ENCODE results near the gene ARMC2. TPM values are rescaled to one million over a fixed set of nuclear protein-coding genes. Genes with fewer than 3 reads are reported as not detected.
A peak's percentile ranks its signal among the peaks of the same experiment; 100 is the strongest.

The ARMC2 gene
- total RNA-seq, 1 experiment from 2014 or later = 1.2 TPM

DNA sequence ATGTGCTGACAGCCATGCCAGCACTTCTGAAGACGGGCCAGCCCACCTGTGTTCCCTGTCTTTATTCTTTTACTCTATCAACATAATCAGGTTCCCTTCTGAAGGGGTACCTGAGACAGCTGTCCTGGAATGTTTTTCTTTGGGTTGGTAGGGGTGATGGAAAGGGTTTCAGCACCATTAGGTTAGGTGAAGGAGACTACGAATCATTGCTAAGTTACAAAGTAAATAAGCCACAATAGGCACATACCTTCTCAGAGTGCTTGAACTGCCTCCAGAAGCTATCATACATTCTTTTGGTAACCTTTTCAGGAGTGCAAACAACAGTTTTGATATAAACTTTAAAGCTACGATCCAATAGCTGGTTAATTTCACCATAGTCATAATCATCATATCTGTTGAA is 140.1 kb downstream of the ARMC2 start:
- no peak for DNase-seq (ENCODE audit: low spot score)

DNA sequence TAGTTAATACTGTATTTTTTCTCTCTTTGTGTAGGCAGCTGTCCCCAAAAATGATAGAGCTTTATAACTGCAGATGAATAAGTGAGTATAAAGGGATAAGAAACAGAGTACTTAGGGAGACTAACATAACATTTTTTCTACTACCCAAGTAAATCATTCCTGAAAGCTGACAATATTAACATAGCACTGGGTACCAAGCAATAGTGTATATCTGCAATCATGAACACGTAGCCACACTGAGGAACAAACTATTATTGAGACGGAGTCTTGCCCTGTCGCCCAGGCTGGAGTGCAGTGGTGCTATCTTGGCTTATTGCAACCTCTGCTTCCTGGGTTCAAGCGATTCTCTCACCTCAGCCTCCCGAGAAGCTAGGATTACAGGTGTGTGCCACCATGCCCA is 140.5 kb downstream of the ARMC2 start:
- DNase-seq (ENCODE audit: low spot score) = no peak

DNA sequence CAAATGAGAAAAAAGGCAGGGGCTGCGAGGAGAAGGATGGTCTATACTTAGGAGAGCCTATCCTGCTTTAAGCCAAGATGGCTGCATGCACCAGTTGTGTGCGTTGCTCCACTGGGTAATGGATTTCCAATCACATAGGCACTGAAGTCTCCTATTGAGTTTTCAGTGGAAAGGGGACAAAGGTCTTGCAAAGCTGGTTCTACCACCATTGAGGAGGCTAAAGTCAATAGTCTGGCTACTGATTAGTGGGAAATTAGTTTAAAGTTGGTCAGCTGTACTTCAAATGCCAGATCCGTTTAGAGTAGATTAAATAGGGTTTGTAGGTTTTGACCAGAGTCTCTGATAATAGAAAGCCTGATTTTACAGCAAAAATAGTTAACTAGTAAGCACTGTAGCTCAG is 141.5 kb downstream of the ARMC2 start:
- DNase-seq (ENCODE audit: low spot score) = no peak

DNA sequence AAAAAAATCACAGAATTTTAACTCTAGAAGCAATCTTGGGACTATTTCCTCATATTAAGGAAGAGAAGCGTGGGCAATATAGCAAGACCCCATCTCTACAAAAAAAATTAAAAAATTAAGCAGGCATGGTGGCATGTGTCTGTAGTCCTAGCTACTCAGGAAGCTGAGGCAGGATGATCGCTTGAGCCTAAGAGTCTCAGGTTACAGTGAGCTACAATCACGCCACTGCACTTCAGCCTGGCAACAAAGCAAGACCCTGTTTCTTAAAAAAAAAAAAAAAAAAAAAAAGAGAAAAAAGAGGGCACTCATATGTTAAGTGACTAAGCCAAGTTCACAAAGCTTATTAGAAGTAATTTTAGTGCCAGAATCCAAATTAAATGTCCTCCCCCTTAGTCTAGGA is 145.7 kb downstream of the ARMC2 start:
- no peak for DNase-seq (ENCODE audit: low spot score)

DNA sequence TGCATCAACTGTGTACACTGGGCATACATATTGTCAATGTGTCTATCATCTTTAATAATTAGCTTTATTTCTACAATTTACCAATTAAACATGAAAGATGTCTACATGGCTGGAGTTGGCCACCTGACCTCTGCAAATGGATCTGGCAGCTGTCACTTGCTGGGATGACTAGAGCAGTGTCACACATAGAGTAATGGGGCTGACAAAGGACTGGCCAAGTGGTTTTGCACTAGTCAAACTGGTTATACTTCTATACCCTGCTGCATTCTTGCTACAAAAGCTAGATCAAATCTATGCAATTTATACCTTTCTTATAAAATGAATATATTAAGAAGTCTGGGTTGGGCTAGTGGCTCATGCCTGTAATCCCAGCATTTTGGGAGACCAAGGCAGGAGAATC is 147.1 kb downstream of the ARMC2 start:
- no peak for DNase-seq (ENCODE audit: low spot score)

DNA sequence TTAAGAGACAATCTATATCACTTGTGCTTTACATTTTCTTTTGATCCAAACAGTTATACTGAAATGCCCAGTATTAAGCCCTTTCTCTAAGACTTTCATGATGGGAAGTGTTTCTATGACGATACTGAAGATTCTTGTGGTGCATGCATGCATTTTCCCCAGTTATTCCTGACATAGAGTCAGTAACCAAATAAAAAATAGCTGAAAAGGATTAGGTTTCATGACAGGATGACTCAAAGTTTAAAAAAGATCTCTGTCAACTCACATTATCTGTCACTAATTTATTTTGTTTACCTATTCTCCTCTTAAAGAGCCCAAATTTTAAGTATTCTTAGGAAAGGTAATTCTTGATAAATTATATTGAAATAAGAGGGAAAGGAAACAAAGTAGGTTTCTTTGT is 148.0 kb downstream of the ARMC2 start:
- no peak for DNase-seq (ENCODE audit: low spot score)

DNA sequence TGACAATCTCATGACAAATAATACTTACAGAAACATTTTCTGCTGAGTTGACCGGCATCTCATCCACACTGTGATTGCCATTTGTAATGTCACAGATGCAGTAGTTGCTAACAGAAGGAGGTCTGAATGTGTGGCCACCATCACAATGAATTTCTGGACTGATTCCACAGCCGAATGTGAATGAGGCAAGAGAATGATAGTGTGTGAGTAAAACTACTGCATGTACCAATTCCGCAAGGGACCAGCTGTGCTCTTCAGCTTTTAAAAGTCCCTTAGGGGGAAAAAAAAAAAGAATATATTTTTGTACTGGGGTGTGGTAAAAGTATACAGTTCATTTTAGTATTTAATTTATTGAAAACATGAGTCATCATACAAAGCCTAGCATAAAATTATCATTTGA is 150.3 kb downstream of the ARMC2 start:
- DNase-seq (ENCODE audit: low spot score) = no peak

DNA sequence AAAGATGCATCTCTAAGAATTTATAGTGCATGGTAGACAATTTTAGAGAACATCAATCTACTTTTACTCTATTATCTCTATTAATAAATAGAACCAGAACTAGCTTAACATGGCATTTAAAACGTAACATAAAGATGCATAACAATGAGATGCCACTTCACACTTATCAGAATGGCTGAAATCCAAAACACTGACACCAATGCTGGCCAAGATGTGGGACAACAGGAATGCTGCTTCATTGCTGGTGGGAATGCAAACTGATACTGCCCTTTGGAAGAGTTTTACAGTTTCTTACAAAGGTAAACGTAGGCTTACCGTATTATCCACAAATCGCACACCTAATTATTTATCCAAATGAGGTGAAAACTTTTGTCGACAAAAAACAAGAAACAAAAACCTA is 151.2 kb downstream of the ARMC2 start:
- no peak for DNase-seq (ENCODE audit: low spot score)

DNA sequence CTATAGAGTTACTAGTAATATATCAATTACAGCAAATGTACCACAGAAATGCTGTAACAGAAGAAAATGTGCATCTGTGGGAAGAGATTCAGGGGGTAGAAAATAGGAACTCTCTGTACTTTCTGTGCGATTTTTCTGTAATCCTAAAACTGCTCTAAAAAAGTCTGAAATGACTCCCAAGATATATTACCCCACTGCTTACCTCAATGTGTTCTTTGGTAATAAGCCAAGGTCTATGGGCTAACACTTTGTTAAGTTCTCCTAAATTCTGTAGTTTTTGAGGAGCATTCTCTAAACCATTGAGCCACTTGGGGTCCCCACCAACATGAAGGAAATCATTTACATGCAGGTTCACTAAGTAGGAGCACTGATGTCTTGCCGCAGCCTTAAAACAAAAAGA is 152.1 kb downstream of the ARMC2 start:
- no peak for DNase-seq (ENCODE audit: low spot score)

DNA sequence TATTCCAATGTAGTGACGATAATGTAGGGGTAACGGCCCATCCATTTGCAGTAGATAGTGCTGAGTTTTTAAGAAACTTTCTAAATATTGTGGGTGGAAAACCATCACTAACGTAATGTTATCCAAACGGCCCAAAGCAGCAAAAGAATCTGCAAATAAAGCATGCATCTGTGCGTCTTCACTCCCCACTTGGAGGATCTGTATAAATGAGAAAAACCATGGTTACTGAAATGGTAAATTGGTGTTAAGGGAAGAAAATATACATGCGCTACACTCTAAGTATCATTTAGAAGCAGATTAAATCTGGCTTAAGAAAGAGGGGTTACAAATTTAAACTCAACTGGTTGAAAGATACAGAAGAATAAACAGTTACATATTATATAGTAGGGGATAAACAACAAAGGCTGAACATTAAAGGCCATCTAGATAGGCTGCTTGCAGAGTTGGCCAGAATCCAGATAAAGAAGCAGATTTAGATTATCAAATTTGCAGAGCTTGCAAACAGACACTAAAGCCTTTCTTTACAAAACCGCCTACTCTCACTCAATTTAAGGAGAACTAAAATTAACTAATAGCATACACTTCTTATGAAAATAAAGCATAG is 153.2 kb downstream of the ARMC2 start:
- DNase-seq (ENCODE audit: low spot score) = no peak

DNA sequence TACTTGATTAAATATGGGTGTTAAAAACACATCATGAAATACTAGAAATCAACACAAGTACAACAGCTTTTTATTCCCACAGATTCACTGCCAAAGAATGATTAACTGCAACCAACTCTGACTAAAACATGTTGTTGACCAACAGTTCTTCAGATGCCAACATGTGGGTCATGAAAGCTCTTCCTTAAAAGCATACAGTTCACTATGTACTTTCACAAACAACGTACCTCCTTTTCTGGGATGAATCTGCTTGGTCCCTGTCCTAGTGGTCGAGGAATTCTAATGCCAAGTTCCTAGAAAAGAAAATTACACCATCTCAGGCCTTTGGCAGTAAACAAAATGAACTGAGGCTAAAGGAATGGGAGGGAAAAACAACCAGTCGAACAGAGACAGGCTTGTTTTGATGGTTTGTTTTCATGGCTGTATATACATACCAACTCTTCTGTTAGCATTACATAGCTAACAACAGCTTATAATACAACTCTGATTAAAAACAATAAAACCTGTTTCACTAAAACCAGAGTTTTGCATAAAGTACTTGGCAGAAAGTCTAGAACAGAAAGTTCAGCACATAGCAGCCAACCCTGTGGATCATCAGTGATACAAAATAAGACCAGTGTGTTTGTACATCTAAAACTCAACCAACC is 154.0 kb downstream of the ARMC2 start:
- no peak for DNase-seq (ENCODE audit: low spot score)

DNA sequence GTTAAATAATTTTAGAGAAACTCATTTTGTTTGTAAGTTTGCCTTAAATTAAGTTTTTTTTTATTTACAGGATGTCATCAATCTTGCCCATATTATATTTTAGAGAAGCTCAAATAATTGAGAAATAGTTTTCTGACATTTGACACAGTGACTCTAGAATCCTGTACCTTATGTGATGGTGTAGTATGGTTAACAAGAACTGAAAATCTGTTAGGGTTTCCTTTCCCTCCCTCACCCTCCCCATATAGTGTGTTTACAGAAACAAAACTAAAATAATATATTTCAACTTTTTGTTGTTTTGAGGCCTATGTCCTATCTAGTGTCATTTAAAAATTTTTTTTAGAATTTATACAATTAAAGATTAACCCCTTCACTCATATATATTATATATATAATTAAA is 154.7 kb downstream of the ARMC2 start:
- no peak for DNase-seq (ENCODE audit: low spot score)

DNA sequence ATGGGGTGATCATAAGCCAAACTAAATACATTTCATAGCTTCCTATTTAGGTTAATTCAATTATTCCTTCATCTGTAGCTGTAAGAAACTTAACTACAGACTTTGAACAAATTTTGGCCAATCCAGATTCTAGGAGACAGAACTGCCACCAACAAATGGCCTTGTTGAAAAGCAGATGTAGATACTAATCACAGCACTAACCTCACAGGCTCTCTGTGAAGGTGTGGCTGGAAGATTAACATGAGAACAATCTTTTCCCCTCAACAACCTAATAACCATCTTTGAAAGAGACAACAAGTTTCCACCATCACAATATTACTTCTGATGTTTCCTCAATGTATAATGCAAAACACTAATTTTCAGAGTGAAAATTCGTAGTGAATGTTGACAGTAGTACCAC is 158.6 kb downstream of the ARMC2 start:
- no peak for DNase-seq (ENCODE audit: low spot score)

DNA sequence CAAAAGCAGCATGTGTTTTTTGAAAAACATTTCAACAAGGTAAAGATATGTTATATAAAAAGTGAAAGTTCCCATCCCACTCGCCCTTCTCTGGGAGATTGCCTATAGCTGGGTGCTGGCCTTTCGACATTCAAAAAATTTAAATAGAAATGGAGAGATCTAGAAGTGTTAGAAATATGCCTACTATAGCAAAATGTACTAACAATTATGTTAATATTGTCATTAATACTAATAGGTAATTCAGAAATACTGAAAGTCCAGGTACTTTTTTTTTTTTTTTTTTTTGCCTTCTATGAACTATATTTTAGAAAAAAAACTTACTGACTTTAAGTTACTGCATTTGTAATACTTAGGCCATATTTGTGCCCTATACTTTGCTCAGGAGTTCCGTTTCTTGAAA is 159.3 kb downstream of the ARMC2 start:
- no peak for DNase-seq (ENCODE audit: low spot score)

DNA sequence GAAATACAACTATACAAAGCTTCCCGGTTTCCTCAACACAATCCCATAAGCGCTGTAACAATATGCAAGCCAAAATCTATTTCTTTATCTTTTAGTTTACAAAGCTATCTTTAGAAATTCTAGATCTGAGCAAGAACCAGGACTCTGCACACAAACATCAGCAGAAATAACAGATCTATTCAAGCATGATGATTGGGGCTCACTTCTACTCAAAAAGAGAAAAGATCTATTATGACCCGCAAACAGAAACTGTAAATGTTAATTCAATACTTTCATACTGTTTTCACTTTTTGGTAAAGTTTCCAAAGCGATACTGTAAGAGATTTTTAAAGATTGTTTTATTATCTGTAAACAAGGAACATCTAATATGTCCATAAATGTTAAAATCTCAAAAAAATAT is 159.8 kb downstream of the ARMC2 start:
- DNase-seq (ENCODE audit: low spot score) = no peak

DNA sequence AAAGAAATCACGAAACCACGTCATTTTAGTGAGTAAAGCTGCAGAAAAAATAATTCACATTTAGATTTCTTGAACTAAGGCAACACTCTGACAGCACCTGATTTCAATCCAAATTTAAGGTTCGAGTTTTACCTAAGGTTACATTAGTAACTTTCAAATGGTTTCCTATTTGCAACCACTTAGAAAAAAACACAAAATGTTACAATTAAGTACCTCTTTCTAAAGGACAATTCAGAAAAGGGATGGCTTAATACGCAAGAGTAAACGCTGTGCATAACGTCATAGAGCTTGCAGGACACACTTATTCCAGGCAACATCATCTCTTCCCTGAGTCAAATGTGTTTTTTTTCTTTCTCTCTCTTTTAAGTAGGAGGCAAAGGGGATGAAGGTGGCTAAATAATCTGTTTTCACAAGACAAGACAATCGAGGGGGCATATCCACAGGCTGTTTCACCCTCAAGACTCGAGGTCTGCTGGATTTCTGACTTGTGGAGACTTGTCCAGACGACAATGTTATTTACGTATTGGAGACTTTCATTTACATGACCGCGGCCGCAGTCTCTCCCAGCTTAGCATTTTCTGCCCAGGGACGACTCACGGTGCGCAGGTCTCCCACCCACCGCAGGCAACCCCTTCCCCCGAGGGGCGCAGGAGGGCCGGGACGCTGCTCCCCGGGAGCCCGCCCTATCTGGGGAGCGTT is 160.5 kb downstream of the ARMC2 start:
- DNase-seq (ENCODE audit: low spot score) = peak; percentile 13

DNA sequence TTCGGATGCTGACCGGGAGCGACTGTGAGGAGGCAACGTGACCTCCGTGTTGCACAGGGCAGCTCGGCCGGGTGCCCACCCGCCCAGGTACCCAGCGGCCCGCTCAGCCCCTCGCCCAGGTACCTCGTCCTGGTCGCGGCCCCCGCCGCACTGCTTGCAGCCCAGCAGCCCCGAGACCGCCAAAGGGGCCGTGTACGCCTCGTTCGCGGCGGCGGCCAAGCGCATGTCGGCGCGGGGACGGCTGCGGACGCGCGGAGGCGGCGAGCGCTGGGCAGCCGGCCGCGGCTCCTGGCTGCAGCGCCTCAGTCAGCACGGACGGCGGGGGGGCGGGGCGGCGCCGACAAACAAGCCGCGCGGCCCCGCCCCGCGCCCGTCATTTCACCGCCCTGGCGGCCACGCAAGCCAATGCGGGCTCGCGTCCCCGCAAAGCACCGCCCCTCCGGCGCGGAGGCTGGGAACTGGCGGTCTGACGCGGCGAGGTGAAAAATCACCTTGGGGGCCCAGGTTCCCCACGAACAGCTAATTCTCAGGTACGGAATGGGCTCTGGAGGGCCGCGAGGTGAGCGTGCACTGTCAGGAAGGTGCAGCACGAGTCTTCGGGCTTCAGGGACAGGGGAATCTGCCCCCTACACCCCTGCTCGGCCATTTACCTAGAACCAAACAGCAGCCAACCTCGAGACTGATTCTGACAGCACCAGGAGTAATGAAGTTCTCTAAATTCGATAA is 161.2 kb downstream of the ARMC2 start:
- peak; percentile 57 for DNase-seq (ENCODE audit: low spot score)

DNA sequence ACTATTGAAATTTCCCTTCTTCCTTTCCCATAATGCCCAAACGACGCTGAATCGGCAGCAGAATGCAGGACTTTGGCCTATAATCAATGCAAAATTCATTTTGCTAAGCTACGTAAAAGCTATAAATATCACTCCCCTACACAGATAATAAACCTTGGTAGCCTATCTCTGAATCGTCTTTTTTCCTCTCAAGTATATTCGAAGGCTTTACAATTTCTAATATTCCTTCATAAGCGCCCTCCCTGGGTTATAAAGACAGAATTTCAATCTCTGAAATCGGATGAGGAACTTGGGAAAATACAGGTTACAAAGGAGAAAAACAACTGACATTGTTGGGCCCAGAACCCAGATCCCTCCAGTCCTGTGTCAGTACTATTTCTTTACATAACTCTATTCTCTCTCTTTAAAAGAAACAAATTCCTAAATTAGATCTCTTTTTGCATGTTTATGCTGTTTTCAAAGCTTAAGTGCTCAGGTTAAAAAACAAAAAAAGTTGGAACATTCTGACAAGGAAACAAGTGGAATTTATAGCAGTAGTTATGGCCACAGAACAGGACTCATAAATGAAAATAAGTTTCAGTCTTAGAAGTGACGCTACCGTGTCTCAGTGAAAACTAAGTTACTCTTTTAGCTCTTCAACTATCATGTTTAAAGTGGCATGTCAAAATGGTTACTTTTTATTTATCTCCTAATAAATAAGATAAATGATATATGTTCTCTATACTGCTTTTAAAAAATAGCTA is 161.9 kb downstream of the ARMC2 start:
- no peak for DNase-seq (ENCODE audit: low spot score)

DNA sequence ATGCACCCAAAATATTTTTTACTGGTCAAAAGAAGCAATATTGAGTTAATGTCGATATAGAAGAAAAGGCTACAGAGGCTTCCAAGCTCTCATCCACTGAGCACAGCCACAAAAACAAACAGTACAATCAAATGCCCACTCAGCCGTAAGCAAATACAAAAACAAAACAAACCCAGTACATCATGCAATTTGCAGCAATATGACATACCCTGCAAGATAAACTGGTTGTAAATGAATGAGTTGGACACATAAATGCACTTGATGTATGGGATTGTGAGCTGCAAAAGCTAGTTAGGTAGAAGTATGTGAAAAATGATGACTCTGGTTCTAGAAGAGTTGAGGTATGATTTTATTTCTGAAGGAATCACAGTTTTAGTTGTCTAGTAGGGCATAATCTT is 162.5 kb downstream of the ARMC2 start:
- no peak for DNase-seq (ENCODE audit: low spot score)

DNA sequence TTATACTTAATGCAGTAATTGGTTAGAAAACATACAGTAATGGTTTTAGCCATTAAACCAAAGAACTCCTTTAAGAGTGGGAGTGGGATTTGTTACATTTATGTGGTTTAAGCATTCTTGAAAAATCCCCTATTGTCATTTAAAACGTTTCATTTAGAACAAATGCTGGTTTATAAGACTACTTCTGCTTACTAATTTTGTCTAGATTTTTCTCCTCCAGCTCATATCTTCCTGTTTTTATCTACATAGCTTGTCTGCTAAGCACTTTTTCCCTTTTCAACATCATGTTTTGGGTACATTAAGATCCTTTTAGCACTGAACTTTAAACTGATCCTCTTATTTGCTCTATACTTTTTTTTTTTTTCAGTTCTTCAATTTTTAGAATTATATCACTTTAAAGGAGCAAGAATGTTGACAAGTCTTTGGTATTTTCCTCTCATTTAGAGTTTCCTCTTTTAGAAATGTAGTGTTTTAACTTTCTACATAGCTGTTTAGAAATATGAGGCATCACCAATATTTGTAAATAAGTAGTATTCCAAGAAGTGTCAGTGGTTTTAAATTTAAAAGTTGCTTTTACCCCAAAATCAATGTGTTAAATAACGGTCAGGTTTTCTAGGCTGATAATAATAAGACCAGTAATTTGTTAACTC is 165.6 kb downstream of the ARMC2 start:
- no peak for DNase-seq (ENCODE audit: low spot score)

DNA sequence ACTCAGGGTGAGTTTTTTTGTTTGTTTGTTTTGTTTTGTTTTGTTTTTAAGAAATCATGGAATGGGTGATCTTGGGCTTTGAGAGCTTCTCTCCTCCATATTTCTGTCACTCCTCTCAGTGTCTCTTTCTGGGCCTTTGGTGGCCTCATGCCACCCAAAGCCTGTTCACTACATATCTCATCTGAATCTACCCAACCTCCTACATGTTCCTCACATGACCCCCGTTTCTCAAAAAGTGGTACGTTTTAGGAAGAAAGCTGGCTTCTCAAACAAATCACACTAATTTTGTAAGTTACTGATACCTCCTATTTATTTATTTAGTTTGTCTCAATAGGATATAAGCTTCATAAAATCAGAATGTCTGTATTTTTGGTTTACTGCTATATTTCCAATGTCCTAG is 166.4 kb downstream of the ARMC2 start:
- no peak for DNase-seq (ENCODE audit: low spot score)

DNA sequence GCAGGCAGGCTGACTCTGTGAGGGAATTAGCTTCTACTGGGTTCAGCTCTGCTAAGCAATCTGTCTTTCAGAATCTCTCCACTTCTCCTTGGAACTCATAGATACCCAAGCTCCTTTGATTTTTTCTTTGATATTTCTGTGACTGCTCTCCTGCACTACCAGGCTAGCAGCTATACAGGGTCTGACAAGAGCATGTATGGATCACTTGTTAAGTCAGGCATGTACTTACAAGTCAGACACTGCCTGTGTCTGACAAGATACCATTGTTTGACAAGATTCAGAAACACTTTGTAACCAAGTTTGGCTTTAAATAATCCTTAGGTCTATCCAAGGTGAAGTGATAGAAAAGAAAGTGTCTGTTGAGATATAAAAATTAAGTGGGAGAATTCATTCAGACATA is 167.0 kb downstream of the ARMC2 start:
- DNase-seq (ENCODE audit: low spot score) = no peak

Data from H4 (cell line).